CD8-positive, alpha-beta memory T cell (primary cell): Measurements from ENCODE around the gene RYR2. TPM values are rescaled to one million over a fixed set of nuclear protein-coding genes. Genes with fewer than 3 reads are reported as not detected.

Source experiments
- CTCF ChIA-PET: fragments of 350-600 bp; sonication (Branson Sonifier 250); formaldehyde crosslinking; loops from one replicate; lab custom pipeline; 2021; ENCODE audit warnings: antibody characterized with exemption; lab: Charles Lee
- POLR2A ChIA-PET: fragments of 350-600 bp; sonication (Branson Sonifier 250); formaldehyde crosslinking; loops from one replicate; lab custom pipeline; 2021; ENCODE audit warnings: antibody characterized with exemption; lab: Charles Lee
- DNase-seq, 5 donors: peaks; one replicate each; pipeline versions ENCODE4 v3.0.0 to v3.0.0-alpha.2; 2020 to 2022; ENCODE audit warnings: mixed read lengths in 1 of 5
- H3K27ac ChIP-seq: one replicate; pipeline ENCODE4 v1.7.0; 2013; ENCODE audit warnings: low read depth, mild to moderate bottlenecking, low read length, moderate library complexity
- H3K27me3 ChIP-seq: 2 replicates; pipeline ENCODE4 v1.7.0; 2013; ENCODE audit warnings: low read length, mild to moderate bottlenecking; ENCODE audit not compliant: insufficient read depth, poor library complexity, severe bottlenecking
- H3K36me3 ChIP-seq: 2 replicates; pipeline ENCODE4 v1.7.0; 2013; ENCODE audit warnings: mild to moderate bottlenecking, low read length, moderate library complexity; ENCODE audit not compliant: insufficient read depth
- H3K4me1 ChIP-seq: 2 replicates; pipeline ENCODE4 v1.7.0; 2013; ENCODE audit warnings: mild to moderate bottlenecking, low read length, moderate library complexity; ENCODE audit not compliant: insufficient read depth
- H3K4me3 ChIP-seq: 2 replicates; pipeline ENCODE4 v1.7.0; 2013; ENCODE audit warnings: mild to moderate bottlenecking, low read length
- H3K9me3 ChIP-seq: 2 replicates; pipeline ENCODE4 v1.7.0; 2013; ENCODE audit warnings: mild to moderate bottlenecking, low read length
- H3K27ac Mint-ChIP-seq, 8 donors: one replicate each; pipeline ENCODE4 v1.8.0; 2020 to 2021; ENCODE audit warnings: mixed read lengths in 8 of 8, mild to moderate bottlenecking in 6 of 8, inconsistent platforms in 3 of 8, moderate library complexity in 3 of 8
- H3K27me3 Mint-ChIP-seq, 2 donors: one replicate each; pipeline ENCODE4 v1.8.0; 2020 to 2021; ENCODE audit warnings: mixed read lengths in 2 of 2, mild to moderate bottlenecking in 1 of 2, moderate library complexity in 1 of 2
- H3K36me3 Mint-ChIP-seq, 3 donors: one replicate each; pipeline ENCODE4 v1.8.0; 2020 to 2021; ENCODE audit warnings: mixed read lengths in 3 of 3, inconsistent platforms in 1 of 3, mild to moderate bottlenecking in 1 of 3
- H3K4me1 Mint-ChIP-seq, 3 donors: one replicate each; pipeline ENCODE4 v1.8.0; 2020 to 2021; ENCODE audit warnings: mixed read lengths in 3 of 3, inconsistent platforms in 1 of 3, mild to moderate bottlenecking in 1 of 3
- H3K4me3 Mint-ChIP-seq, 7 donors: one replicate each; pipeline ENCODE4 v1.8.0; 2020 to 2021; ENCODE audit warnings: mixed read lengths in 7 of 7, mild to moderate bottlenecking in 6 of 7, moderate library complexity in 4 of 7, inconsistent platforms in 2 of 7
- H3K9me3 Mint-ChIP-seq, 5 donors: one replicate each; pipeline ENCODE4 v1.8.0; 2020 to 2022; ENCODE audit warnings: mixed read lengths in 5 of 5, mild to moderate bottlenecking in 3 of 5, moderate library complexity in 2 of 5, inconsistent platforms in 1 of 5
- polyA plus RNA-seq: library from polyadenylated mRNA; unstranded; fragments of 300-500 nt; fragmentation: Illumina TruSeq; gene quantifications from one replicate; pipeline ENCODE4 v1.2.3, GENCODE V29; 2021
- total RNA-seq, 2 experiments: library from RNA; stranded (reverse); gene quantifications; one replicate each; pipeline ENCODE4 v1.2.3, GENCODE V29; 2021

Gene RYR2
- total and polyA plus RNA-seq, 3 experiments from 2014 or later = 0.06 to 0.13 (median 0.11) TPM

DNA sequence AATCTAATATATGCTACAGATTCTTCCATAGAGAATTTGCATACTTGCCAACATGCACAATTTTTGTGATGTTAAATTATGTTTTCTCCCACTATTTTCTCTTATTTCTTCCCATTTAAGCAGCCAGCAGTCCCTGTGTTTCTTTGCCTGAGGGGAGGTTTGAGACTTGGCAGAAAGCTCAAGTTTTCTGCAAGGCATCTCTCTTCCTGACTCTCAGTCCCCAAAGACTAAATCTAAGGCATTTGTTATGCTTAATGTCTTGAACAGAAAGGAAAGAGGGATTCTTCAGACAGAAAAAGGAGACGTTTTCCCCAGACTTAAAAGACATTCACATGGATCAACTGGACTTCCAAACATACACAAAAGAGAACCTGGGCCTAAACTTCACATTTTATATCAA, 354.4 kb downstream of the RYR2 start:
- peaks cover 1 to 20% of the 10 kb centered on the region in 2 donors for H3K27me3 Mint-ChIP-seq
- H3K9me3 Mint-ChIP-seq = peaks cover 3 to 23% (median 17%) of the 10 kb centered on the region in 5 donors
- H3K27ac ChIP-seq = no peak overlapping the region
- CTCF ChIA-PET = no interaction called here
- no peak overlapping the region for H3K27ac Mint-ChIP-seq
- no peaks in the 10 kb centered on the region for H3K27me3 ChIP-seq
- H3K9me3 ChIP-seq = no peaks in the 10 kb centered on the region
- no peaks in the 10 kb centered on the region for H3K36me3 ChIP-seq
- H3K4me3 Mint-ChIP-seq = no peak overlapping the region
- H3K4me1 ChIP-seq = no peaks in the 10 kb centered on the region
- no peaks in the 10 kb centered on the region for H3K4me1 Mint-ChIP-seq
- POLR2A ChIA-PET = no interaction called here
- DNase-seq = no peak
- peaks cover 0 to 5% (median 0%) of the 10 kb centered on the region in 3 donors for H3K36me3 Mint-ChIP-seq
- H3K4me3 ChIP-seq = no peak overlapping the region

DNA sequence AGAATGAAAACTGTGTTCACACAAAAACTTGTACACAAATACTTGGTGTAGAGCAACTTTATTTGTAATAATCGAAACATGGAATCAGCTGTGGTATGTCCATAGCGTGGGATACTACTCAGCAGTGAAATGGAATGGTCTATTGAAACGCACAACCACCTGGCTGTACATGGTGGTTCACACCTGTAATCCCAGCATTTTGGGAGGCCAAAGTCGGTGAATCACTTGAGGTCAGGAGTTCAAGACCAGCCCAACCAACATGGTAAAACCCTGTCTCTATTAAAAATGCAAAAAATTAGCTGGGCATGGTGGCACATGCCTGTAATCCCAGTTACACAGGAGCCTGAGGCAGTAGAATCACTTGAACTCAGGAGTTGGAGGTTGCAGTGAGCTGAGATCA, 356.8 kb downstream of the RYR2 start:
- Mint-ChIP-seq H3K27ac (no peak overlapping the region), H3K4me3 (no peak overlapping the region), H3K9me3 (peaks cover 8 to 33% (median 25%) of the 10 kb centered on the region in 5 donors), H3K36me3 (peaks cover 0 to 5% (median 0%) of the 10 kb centered on the region in 3 donors), H3K27me3 (peaks cover 1 to 20% of the 10 kb centered on the region in 2 donors), H3K4me1 (no peaks in the 10 kb centered on the region)
- ChIA-PET CTCF (no interaction called here), POLR2A (no interaction called here)
- Histone ChIP-seq H3K36me3 (no peaks in the 10 kb centered on the region), H3K4me1 (no peaks in the 10 kb centered on the region), H3K9me3 (no peaks in the 10 kb centered on the region), H3K4me3 (no peak overlapping the region), H3K27me3 (no peaks in the 10 kb centered on the region), H3K27ac (no peak overlapping the region)
- DNase-seq = no peak

DNA sequence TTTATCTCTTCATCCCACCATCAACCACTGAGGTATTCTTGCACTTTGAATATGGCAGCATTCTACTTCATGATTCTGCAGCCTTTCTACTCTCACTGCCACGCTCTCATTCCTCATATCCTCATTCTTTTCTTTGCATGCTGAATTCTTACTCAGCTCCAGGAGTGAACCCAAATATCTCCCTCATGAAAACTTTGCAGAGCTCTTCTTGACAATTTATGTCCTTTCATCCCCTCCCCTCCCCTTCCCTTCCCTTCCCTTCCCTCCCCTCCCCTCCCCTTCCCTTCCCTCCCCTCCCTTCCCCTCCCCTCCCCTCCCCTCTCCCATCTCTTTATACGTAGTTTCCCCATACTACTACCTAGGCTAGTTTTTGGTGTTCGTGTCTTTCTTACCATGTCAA, 363.9 kb downstream of the RYR2 start:
- Mint-ChIP-seq H3K27ac (no peak overlapping the region), H3K9me3 (peaks cover 2 to 13% (median 10%) of the 10 kb centered on the region in 5 donors), H3K36me3 (no peaks in the 10 kb centered on the region), H3K4me3 (no peak overlapping the region), H3K4me1 (peaks cover 6 to 13% (median 11%) of the 10 kb centered on the region in 3 donors), H3K27me3 (no peaks in the 10 kb centered on the region)
- H3K4me3 ChIP-seq = no peak overlapping the region
- CTCF ChIA-PET = no interaction called here
- H3K36me3 ChIP-seq = no peaks in the 10 kb centered on the region
- POLR2A ChIA-PET = no interaction called here
- H3K27me3 ChIP-seq = no peaks in the 10 kb centered on the region
- no peak for DNase-seq
- no peak overlapping the region for H3K27ac ChIP-seq
- H3K9me3 ChIP-seq = no peaks in the 10 kb centered on the region
- no peaks in the 10 kb centered on the region for H3K4me1 ChIP-seq

DNA sequence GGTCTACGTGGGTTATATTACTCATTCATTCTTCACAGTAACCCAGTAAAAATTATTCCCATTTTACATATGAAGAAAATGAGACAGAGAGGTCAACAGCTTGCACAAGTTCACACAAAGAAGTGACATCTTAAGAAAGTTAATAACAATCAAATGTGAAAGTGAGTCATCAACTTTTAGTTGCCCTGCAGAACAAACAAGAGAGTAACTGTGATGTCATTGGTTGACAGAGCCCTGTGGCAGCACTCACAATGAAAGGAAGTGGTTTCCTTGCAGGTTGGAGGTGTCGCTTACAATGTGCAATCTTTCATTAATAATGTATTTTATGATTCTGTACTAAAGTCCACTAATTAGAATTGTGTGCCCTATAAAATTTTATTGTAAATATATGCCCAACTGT, 369.6 kb downstream of the RYR2 start:
- Mint-ChIP-seq H3K9me3 (peaks cover 0 to 11% (median 4%) of the 10 kb centered on the region in 5 donors), H3K4me1 (peaks cover 21 to 31% (median 30%) of the 10 kb centered on the region in 3 donors), H3K27ac (peak overlapping the region; percentile 6 to 89 (median 51)), H3K27me3 (no peaks in the 10 kb centered on the region), H3K36me3 (peaks cover 0 to 5% (median 0%) of the 10 kb centered on the region in 3 donors), H3K4me3 (peak overlapping the region in 6 of 7 donors; percentile 59 to 77 (median 62))
- Histone ChIP-seq H3K4me3 (no peak overlapping the region), H3K4me1 (peaks cover 11% of the 10 kb centered on the region), H3K9me3 (no peaks in the 10 kb centered on the region), H3K36me3 (no peaks in the 10 kb centered on the region), H3K27ac (no peak overlapping the region), H3K27me3 (no peaks in the 10 kb centered on the region)
- POLR2A ChIA-PET = no interaction called here
- CTCF ChIA-PET = no interaction called here
- DNase-seq = peak in 4 of 5 donors; percentile 11 to 66 (median 34)

DNA sequence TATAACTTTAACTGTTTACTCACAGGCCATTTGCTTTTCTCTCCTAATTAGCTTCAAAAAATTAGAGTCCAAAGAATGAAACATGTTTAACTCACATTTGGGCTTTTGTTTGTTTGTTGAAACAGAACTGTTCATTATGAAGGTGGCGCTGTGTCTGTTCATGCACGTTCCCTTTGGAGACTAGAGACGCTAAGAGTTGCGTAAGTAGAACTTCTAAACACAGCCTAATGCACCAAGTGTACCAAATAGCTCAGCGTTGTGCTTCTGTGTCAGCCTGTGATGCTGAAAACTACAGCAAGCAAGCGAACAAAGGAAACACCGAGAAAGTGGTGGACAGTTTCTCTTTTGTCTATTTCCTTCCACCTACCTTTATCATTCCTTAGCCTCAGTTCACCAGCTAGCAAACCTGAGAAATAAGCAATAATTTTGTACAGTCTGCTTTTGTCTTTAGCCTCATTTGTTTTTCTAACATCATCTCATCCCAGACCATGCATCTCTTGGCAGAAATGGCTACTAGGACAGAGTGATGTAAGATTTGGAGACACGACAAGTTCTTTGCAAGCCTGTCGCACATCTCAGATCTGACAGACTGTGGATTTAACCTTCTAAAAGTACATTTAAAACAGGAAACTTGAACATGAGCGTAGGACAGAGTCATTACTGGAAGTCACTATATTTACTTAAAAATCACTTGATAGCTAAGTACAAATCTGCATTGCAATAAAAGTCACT, 375.1 kb downstream of the RYR2 start:
- H3K4me3 ChIP-seq = no peak overlapping the region
- peaks cover 7% of the 10 kb centered on the region for H3K4me1 ChIP-seq
- Mint-ChIP-seq H3K9me3 (peaks cover 0 to 12% (median 6%) of the 10 kb centered on the region in 5 donors), H3K4me3 (no peak overlapping the region), H3K27ac (peak overlapping the region in 1 of 8 donors; percentile 47), H3K36me3 (peaks cover 0 to 5% (median 0%) of the 10 kb centered on the region in 3 donors), H3K4me1 (peaks cover 6 to 7% (median 7%) of the 10 kb centered on the region in 3 donors), H3K27me3 (no peaks in the 10 kb centered on the region)
- no peaks in the 10 kb centered on the region for H3K36me3 ChIP-seq
- ChIA-PET CTCF (no interaction called here), POLR2A (no interaction called here)
- no peak for DNase-seq
- no peaks in the 10 kb centered on the region for H3K9me3 ChIP-seq
- H3K27me3 ChIP-seq = no peaks in the 10 kb centered on the region
- H3K27ac ChIP-seq = no peak overlapping the region

DNA sequence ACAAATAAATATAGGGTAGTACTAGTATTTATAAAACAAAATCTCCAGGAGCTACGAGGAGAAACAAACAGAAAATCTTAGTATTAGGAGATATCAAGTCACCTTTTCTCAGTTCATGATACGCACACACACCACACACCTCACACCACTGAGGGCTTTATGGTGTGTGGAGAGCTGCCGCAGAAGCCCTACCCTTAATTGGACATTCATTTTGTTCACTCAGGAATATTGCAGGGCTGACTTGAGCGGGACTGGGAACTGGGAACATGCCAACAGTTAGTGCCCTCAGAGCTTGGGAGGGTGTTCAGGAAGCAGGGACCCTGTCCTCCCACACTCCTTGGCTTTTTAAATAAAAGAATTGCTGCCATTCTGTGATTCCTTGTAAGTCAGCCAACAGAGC, 386.8 kb downstream of the RYR2 start:
- H3K9me3 ChIP-seq = no peaks in the 10 kb centered on the region
- H3K27ac ChIP-seq = no peak overlapping the region
- DNase-seq = no peak
- POLR2A ChIA-PET = no interaction called here
- Mint-ChIP-seq H3K4me3 (no peak overlapping the region), H3K4me1 (no peaks in the 10 kb centered on the region), H3K27ac (no peak overlapping the region), H3K27me3 (peaks cover 3 to 4% of the 10 kb centered on the region in 2 donors), H3K9me3 (peaks cover 0 to 2% (median 0%) of the 10 kb centered on the region in 5 donors), H3K36me3 (no peaks in the 10 kb centered on the region)
- H3K27me3 ChIP-seq = no peaks in the 10 kb centered on the region
- H3K36me3 ChIP-seq = no peaks in the 10 kb centered on the region
- CTCF ChIA-PET = no interaction called here
- no peaks in the 10 kb centered on the region for H3K4me1 ChIP-seq
- no peak overlapping the region for H3K4me3 ChIP-seq

DNA sequence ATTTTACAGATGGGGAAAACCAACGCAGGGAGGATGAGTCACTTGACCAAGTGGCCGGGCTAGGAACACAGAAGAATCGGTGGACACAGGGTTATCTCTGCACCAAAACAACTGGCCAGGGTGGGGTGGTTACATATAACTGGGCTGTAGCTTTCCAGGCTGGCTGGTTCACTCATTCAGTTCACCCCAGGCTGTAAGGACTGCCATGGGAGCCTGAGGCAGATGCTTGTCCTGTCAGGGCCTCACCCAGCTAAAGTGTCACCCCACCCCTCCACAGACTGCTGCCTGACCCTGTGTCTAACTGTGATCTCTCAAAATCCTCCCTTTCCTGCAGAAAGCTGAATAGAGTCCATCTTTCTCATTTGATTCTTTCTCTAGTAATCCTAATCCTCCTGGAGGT, 387.3 kb downstream of the RYR2 start:
- Histone ChIP-seq H3K27ac (no peak overlapping the region), H3K9me3 (no peaks in the 10 kb centered on the region), H3K4me1 (no peaks in the 10 kb centered on the region), H3K27me3 (no peaks in the 10 kb centered on the region), H3K36me3 (no peaks in the 10 kb centered on the region), H3K4me3 (no peak overlapping the region)
- Mint-ChIP-seq H3K36me3 (no peaks in the 10 kb centered on the region), H3K27me3 (peaks cover 3 to 4% of the 10 kb centered on the region in 2 donors), H3K4me1 (no peaks in the 10 kb centered on the region), H3K27ac (no peak overlapping the region), H3K4me3 (no peak overlapping the region), H3K9me3 (peaks cover 0 to 2% (median 0%) of the 10 kb centered on the region in 5 donors)
- ChIA-PET CTCF (no interaction called here), POLR2A (no interaction called here)
- no peak for DNase-seq

DNA sequence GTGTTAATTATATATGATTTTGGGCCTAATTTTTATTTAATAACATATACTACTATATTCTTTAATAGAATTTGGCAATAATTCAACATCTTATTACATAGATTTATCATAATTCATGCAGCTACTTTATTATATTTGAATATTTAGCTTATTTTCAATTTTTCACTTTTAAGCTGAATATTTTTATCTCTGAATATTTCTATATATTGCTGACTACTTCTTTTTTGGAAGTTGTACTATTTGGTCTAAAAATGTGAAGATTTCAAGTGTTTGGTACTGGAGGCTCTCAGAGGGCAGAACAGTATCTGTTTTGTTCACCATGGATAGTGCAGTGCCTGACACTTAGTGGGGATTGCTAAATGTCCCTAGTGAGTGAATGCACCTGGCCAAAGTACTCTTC, 389.5 kb downstream of the RYR2 start:
- H3K4me1 ChIP-seq = no peaks in the 10 kb centered on the region
- H3K27ac Mint-ChIP-seq = no peak overlapping the region
- ChIA-PET POLR2A (no interaction called here), CTCF (no interaction called here)
- no peaks in the 10 kb centered on the region for H3K4me1 Mint-ChIP-seq
- no peaks in the 10 kb centered on the region for H3K27me3 ChIP-seq
- H3K9me3 Mint-ChIP-seq = peaks cover 0 to 2% (median 0%) of the 10 kb centered on the region in 5 donors
- no peak overlapping the region for H3K27ac ChIP-seq
- no peak overlapping the region for H3K4me3 Mint-ChIP-seq
- no peak for DNase-seq
- no peaks in the 10 kb centered on the region for H3K9me3 ChIP-seq
- H3K4me3 ChIP-seq = no peak overlapping the region
- H3K36me3 Mint-ChIP-seq = no peaks in the 10 kb centered on the region
- peaks cover 0 to 3% of the 10 kb centered on the region in 2 donors for H3K27me3 Mint-ChIP-seq
- no peaks in the 10 kb centered on the region for H3K36me3 ChIP-seq
